ENCODE data around the gene CFHR1.
"Not testable (repeated sequence)": the region's sequence is repeated elsewhere in the genome, so short reads cannot be mapped to it uniquely, and the experiment has no call there.

The CFHR1 gene

GRCh38 chr1:196819531-196819930 lies at the start of gene CFHR1:
Gene CFHR1 (plus strand): TSS chr1:196819731. CDS start chr1:196819845, 114 bp downstream.
- not testable (repeated sequence) for H3K36me3 Mint-ChIP-seq (ENCODE audit: low read depth); H3K4me1 Mint-ChIP-seq; H3K9me3 Mint-ChIP-seq

GRCh38 chr1:196769823-196770222 lies 49.7 kb upstream of the CFHR1 start:
- not testable (repeated sequence) for H3K27ac Mint-ChIP-seq; ATAC-seq; H3K36me3 Mint-ChIP-seq (ENCODE audit: low read depth); DNase-seq; H3K9me3 Mint-ChIP-seq; H3K27me3 Mint-ChIP-seq; H3K4me1 Mint-ChIP-seq; H3K4me3 Mint-ChIP-seq

More at GRCh38 chr1:196819531-196819930, at the start of gene CFHR1:
- ATAC-seq, H3K4me3 Mint-ChIP-seq, DNase-seq, H3K27ac Mint-ChIP-seq, H3K27me3 Mint-ChIP-seq: not testable (repeated sequence)

GRCh38 chr1:196773713-196774112 lies 45.8 kb upstream of the CFHR1 start:
- Mint-ChIP-seq H3K36me3 (ENCODE audit: low read depth) (no peaks in the 10 kb centered on the region), H3K9me3 (no peaks in the 10 kb centered on the region), H3K4me1 (no peaks in the 10 kb centered on the region), H3K4me3 (no peak overlapping the region), H3K27ac (no peak overlapping the region), H3K27me3 (no peaks in the 10 kb centered on the region)
- DNase-seq: no peak
- ATAC-seq: no peak

- Mint-ChIP-seq H3K36me3 (ENCODE audit: low read depth) (no peaks in the 10 kb centered on the region), H3K4me3 (no peak overlapping the region), H3K9me3 (no peaks in the 10 kb centered on the region), H3K4me1 (no peaks in the 10 kb centered on the region), H3K27ac (no peak overlapping the region), H3K27me3 (no peaks in the 10 kb centered on the region)
- no peak for DNase-seq
- no peak for ATAC-seq
Observed at GRCh38 chr1:196774175-196774574, 45.4 kb upstream of the CFHR1 start.

- ATAC-seq (no peak), DNase-seq (no peak)
- Mint-ChIP-seq H3K36me3 (ENCODE audit: low read depth) (no peaks in the 10 kb centered on the region), H3K4me1 (no peaks in the 10 kb centered on the region), H3K27ac (no peak within 1 kb of the TSS), H3K4me3 (no peak within 1 kb of the TSS), H3K27me3 (no peaks in the 10 kb centered on the region), H3K9me3 (no peaks in the 10 kb centered on the region)
Observed at GRCh38 chr1:196774603-196775002, 44.9 kb upstream of the CFHR1 start, which contains the start of gene CFHR3. Gene CFHR3 (plus strand): TSS chr1:196774840. CDS start chr1:196774887, 47 bp downstream.

- Mint-ChIP-seq H3K4me3 (no peak overlapping the region), H3K27ac (no peak overlapping the region), H3K36me3 (ENCODE audit: low read depth) (no peaks in the 10 kb centered on the region), H3K9me3 (no peaks in the 10 kb centered on the region), H3K4me1 (no peaks in the 10 kb centered on the region), H3K27me3 (no peaks in the 10 kb centered on the region)
- no peak for DNase-seq
- no peak for ATAC-seq
Observed at GRCh38 chr1:196777603-196778002, 41.9 kb upstream of the CFHR1 start.

GRCh38 chr1:196779093-196779492 lies 40.4 kb upstream of the CFHR1 start:
- H3K27ac Mint-ChIP-seq: no peak overlapping the region
- no peaks in the 10 kb centered on the region for H3K27me3 Mint-ChIP-seq
- DNase-seq (no peak), ATAC-seq (no peak)
- no peak overlapping the region for H3K4me3 Mint-ChIP-seq
- no peaks in the 10 kb centered on the region for H3K9me3 Mint-ChIP-seq
- no peaks in the 10 kb centered on the region for H3K4me1 Mint-ChIP-seq
- no peaks in the 10 kb centered on the region for H3K36me3 Mint-ChIP-seq (ENCODE audit: low read depth)

- not testable (repeated sequence) for H3K27ac Mint-ChIP-seq; ATAC-seq; H3K27me3 Mint-ChIP-seq; H3K4me1 Mint-ChIP-seq; H3K9me3 Mint-ChIP-seq; DNase-seq; H3K36me3 Mint-ChIP-seq (ENCODE audit: low read depth); H3K4me3 Mint-ChIP-seq
Observed at GRCh38 chr1:196791252-196791651, 28.3 kb upstream of the CFHR1 start.

GRCh38 chr1:196794103-196794502 lies 25.4 kb upstream of the CFHR1 start:
- H3K27ac Mint-ChIP-seq; DNase-seq; H3K36me3 Mint-ChIP-seq (ENCODE audit: low read depth); H3K4me3 Mint-ChIP-seq; H3K27me3 Mint-ChIP-seq; H3K9me3 Mint-ChIP-seq; H3K4me1 Mint-ChIP-seq; ATAC-seq: not testable (repeated sequence)

GRCh38 chr1:196797891-196798290 lies 21.6 kb upstream of the CFHR1 start:
- no peaks in the 10 kb centered on the region for H3K4me1 Mint-ChIP-seq
- H3K27ac Mint-ChIP-seq: no peak overlapping the region
- H3K4me3 Mint-ChIP-seq: no peak overlapping the region
- H3K36me3 Mint-ChIP-seq (ENCODE audit: low read depth): no peaks in the 10 kb centered on the region
- no peak for ATAC-seq
- H3K27me3 Mint-ChIP-seq: no peaks in the 10 kb centered on the region
- H3K9me3 Mint-ChIP-seq: peaks cover 4% of the 10 kb centered on the region
- DNase-seq: no peak

GRCh38 chr1:196801920-196802319 lies 17.6 kb upstream of the CFHR1 start:
- DNase-seq; H3K4me1 Mint-ChIP-seq; ATAC-seq; H3K4me3 Mint-ChIP-seq; H3K36me3 Mint-ChIP-seq (ENCODE audit: low read depth); H3K9me3 Mint-ChIP-seq; H3K27ac Mint-ChIP-seq; H3K27me3 Mint-ChIP-seq: not testable (repeated sequence)

- DNase-seq (no peak), ATAC-seq (no peak)
- H3K36me3 Mint-ChIP-seq (ENCODE audit: low read depth): no peaks in the 10 kb centered on the region
- no peak overlapping the region for H3K4me3 Mint-ChIP-seq
- no peaks in the 10 kb centered on the region for H3K27me3 Mint-ChIP-seq
- H3K9me3 Mint-ChIP-seq: no peaks in the 10 kb centered on the region
- no peaks in the 10 kb centered on the region for H3K4me1 Mint-ChIP-seq
- no peak overlapping the region for H3K27ac Mint-ChIP-seq
Observed at GRCh38 chr1:196808529-196809235, 10.8 kb upstream of the CFHR1 start.

GRCh38 chr1:196817442-196817841 lies 2.1 kb upstream of the CFHR1 start:
- not testable (repeated sequence) for H3K27ac Mint-ChIP-seq; DNase-seq; H3K4me3 Mint-ChIP-seq; H3K9me3 Mint-ChIP-seq; H3K27me3 Mint-ChIP-seq; H3K36me3 Mint-ChIP-seq (ENCODE audit: low read depth); H3K4me1 Mint-ChIP-seq; ATAC-seq

GRCh38 chr1:196827860-196828259 lies 8.3 kb downstream of the CFHR1 start:
- not testable (repeated sequence) for H3K9me3 Mint-ChIP-seq; H3K27ac Mint-ChIP-seq; H3K27me3 Mint-ChIP-seq; DNase-seq; ATAC-seq; H3K4me1 Mint-ChIP-seq; H3K4me3 Mint-ChIP-seq; H3K36me3 Mint-ChIP-seq (ENCODE audit: low read depth)

- not testable (repeated sequence) for H3K9me3 Mint-ChIP-seq; H3K36me3 Mint-ChIP-seq (ENCODE audit: low read depth); H3K4me3 Mint-ChIP-seq; DNase-seq; ATAC-seq; H3K4me1 Mint-ChIP-seq; H3K27ac Mint-ChIP-seq; H3K27me3 Mint-ChIP-seq
Observed at GRCh38 chr1:196849613-196850492, 30.3 kb downstream of the CFHR1 start.

Data from activated naive CD8-positive, alpha-beta T cell treated with anti-CD3 and anti-CD28 coated beads, Interleukin-2, amount 50 U/mL, for 24 hours (primary cell).